Right ventricle myocardium inferior (tissue), 1 donor: ENCODE results near the gene MAMDC2. TPM values are rescaled to one million over a fixed set of nuclear protein-coding genes. Genes with fewer than 3 reads are reported as not detected.

Experiments
- ATAC-seq: fragments of 200-7000 bp; cut with Tn5 transposase; one replicate; pipeline ENCODE4 v1.9.1; 2020; ENCODE audit warnings: mild to moderate bottlenecking, moderate library complexity
- DNase-seq: peaks from one replicate; pipeline ENCODE4 v3.0.0; 2021; ENCODE audit errors: missing footprints
- intact Hi-C: fragments of 100-400 bp; cut with DNase I; formaldehyde crosslinking; loops from one replicate; pipeline ENCODE4 v1.11.0; 2022
- total RNA-seq: library from RNA; stranded (reverse); fragmentation: NEBNext Ultra II Directional; extraction: Animal tissue kit (Norgen Biotek cat#: 25700); gene quantifications from one replicate; pipeline ENCODE4 v1.2.1, GENCODE V29; 2021
- donor health status: DM: no; HTN: yes; CAD: no; lungs with severe emphysema.

Gene MAMDC2
- total RNA-seq, 1 donor from 2014 or later: 10.8 TPM

DNA sequence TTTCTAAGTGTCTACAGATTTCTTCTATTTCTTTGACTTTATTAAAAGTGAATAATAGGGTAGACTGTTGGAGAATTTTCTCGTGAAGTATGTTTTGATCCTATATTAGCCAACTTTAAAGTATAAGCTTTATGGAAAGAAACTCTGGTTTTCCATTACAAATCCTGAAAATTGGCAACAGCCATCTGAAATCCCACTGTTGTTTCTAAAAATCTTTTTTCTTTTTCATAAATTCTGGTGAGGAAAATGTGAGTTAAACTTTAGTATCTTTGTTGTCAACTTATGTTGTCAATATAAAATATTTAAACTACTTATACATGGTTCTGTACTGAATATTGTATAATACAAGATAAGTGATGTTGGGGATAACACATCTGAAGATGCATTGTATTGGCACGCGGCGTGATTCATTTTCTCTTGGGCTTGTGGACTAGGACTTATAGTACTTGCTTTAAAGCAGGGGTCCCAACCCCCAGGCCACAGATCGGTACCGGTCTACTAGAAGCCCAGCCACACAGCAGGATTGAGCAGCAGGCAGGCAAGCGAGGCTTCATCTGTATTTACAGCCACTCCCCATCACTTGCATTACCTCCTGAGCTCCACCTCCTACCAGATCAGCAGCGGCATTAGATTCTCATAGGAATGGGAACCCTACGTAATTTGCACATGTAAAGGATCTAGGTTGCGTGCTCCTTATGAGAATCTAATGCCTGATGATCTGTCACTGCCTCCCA, 12.7 kb downstream of the MAMDC2 start:
- intact Hi-C loops: no loop called here
- ATAC-seq (no peak), DNase-seq (no peak)

- ATAC-seq (peak; percentile 64), DNase-seq (no peak)
- intact Hi-C loops: no loop called here
Measured at GRCh38 chr9:70058569-70059116, 15.0 kb downstream of the MAMDC2 start.

DNA sequence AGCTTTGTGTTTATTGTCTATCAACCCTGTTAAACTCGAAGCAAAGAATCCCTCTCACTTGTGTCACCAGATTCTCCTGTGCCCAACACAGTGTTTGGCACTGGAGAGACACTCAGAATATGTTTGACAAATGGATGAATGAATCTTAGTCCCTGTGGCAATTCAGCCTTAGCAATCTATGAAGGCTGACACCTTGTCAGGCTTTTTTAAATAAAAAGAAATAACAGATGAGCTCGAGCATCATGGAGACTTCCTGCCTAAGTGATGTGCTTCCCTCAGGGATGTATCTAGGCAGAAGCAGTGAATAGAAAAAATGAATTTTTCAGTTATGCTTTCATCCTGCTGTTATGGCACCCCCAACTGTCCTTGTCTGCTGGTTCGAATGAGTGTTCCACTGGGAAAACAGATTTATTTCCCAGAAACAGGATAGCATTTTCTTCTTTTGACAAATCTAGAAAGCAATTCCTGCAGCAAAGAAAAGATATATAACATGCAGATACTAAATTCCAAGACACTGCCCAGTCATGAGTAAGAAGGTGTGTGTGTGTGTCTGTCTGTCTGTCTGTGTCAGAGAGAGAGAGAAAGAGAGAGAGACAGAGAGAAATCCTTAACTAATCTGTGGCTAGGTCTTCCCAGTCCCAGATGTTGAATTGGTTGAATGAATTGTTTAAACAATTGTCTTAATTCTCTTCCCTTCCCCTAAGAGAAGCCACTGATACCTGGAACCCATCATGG, 16.7 kb downstream of the MAMDC2 start:
- intact Hi-C loops: no loop called here
- ATAC-seq: no peak

DNA sequence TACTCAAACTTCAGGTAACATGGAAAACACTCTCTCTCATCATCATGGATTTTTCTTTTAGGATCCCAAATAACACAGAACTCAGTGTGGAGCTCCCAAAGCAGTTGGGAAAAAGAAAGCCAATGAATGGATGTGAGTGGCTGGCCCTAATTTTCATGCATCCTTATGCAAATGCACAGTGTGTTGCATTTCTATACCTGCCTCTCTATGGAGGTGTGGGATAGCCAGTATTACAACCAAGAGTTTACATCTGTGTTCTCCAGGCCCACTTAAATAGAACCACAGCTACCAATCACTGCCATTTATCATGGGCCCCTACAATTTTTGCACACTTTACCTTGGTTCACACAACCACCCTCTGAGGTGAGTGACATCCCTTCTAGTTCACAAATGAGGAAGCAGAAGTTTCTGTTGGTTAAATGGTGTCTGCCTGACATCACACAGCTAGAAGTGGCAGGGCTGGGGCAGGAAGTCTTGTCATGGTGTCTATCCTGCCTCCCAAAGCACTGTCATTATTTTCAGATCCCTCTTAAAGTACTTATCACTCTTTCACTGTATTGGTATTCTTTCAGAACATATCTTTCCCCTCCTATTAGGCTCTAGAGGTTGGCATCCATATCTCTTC, 17.3 kb downstream of the MAMDC2 start:
- ATAC-seq: no peak
- DNase-seq: no peak
- intact Hi-C loops: no loop called here

More for the DNA sequence above, 16.7 kb downstream of the MAMDC2 start:
- DNase-seq: no peak

DNA sequence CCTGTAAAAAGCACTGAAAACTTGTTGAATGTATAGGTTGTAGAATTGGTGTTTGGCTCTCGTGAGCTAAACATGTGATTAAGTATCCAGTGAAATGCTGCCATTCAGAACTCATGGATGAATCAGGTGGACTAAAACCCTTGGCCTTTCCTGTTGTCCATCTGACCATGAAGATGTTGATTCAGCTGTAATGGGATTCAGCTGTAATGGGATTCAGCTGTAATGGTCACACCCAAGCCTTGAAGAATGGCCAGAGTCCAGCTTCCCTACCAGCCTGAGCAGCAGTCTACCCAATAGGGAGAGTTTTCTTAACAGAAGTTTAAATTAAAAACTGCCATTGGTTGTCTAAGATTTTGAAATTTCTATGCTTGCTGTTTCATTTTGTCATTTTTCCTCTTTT, 18.1 kb downstream of the MAMDC2 start:
- intact Hi-C loops: no loop called here
- DNase-seq: no peak
- no peak for ATAC-seq

DNA sequence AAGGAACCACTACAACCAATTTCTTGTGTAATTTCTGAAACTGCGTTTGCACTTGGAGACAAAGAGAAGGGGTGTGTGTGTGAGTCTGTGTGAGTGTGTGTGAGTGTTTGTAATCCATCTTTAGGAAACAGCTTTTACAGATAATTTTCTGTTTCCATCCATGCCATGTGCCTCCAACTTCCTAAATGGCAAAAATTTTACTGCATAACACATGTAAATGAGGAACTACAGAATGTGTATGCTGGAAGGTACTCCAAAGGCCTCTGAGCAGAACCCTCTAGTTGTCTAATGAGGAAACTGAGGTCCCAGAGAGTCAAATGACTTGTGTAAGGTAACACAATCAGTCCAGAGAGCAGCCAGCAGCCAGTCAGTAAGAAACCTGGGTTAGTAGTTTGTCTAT, 20.8 kb downstream of the MAMDC2 start:
- intact Hi-C loops: no loop called here
- ATAC-seq: no peak

DNA sequence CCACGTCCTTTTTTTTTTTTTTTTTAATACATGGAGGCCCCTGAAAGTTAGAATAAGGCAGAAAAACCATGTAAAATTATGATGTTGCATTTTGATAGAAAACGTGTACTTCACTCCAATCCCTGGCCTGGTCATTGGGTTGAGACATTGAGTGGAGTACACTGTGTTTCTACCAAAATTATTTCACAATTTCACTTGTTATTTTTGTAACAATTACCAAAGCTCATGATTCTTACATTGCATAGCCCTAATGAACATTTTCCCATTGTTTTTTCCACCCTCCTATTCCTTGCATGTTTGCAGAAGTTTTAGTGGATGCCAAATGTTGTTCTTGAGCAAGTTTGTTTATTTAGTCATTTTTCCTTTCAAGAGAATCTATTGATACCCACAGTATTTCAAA, 21.9 kb downstream of the MAMDC2 start:
- intact Hi-C loops: no loop called here
- ATAC-seq (peak; percentile 64), DNase-seq (no peak)

More for the DNA sequence above, 20.8 kb downstream of the MAMDC2 start:
- no peak for DNase-seq

DNA sequence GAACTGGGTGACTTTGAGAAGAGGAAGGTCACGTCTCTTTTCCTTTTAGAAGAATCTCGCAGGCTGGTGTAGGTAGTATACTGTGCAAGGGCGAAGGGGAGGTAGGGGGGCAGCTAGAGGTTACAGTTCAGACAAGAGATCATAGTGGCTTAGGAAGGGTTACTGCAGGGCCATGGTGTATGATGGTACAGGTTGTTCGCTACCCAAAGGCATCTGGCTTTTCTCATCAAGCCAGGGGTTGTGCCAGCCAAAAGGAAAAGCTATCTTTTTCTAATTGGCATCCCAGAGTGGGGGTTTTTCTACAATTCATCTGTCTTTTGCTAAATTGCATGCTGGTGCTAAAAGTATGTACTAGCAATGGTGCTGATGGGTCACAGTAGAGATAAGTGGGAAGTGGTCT, 22.8 kb downstream of the MAMDC2 start:
- no peak for ATAC-seq
- no peak for DNase-seq
- intact Hi-C loops: no loop called here

DNA sequence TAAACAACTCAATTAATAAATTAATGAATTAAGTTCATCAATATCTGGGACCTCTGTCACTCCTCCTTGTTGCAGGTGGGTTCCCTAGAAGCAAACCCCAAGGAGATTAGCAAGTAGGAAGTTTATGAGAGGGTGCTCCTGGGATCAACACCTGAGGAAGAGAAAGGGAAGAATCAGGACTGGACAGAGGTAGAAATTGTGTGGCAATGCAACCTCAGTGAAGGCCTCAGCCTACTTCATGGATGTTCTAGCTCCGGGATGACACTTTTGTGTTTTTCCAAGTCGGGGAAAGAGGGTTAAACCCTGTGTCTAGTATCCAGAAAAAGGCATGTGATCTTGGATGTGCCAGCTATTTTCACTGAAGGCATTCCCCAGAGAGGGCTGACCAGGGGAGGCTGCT, 23.2 kb downstream of the MAMDC2 start:
- no peak for DNase-seq
- ATAC-seq: no peak
- intact Hi-C loops: no loop called here

DNA sequence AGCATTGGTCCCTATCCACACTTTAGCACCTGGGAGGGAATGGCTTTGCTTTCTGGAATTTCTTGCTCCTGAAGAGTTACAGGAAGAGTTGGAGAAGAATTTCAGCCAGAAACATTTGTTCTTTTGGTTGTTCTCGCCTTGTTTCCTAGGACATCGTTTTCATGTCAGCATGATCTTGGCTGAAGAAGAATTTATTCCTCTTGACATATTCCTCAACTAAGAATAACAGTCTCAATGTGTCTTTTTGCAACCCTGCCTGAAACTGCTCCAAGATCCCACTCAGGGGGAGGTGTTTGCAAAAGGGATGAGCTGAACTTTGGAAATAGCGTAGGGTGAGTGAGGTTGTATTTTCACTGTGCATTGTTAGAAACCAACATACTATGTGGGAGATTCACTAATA, 26.1 kb downstream of the MAMDC2 start:
- no peak for DNase-seq
- intact Hi-C loops: no loop called here
- ATAC-seq: peak; percentile 46

GRCh38 chr9:70073193-70073592, 29.5 kb downstream of the MAMDC2 start:
- DNase-seq (no peak), ATAC-seq (no peak)
- intact Hi-C loops: no loop called here

DNA sequence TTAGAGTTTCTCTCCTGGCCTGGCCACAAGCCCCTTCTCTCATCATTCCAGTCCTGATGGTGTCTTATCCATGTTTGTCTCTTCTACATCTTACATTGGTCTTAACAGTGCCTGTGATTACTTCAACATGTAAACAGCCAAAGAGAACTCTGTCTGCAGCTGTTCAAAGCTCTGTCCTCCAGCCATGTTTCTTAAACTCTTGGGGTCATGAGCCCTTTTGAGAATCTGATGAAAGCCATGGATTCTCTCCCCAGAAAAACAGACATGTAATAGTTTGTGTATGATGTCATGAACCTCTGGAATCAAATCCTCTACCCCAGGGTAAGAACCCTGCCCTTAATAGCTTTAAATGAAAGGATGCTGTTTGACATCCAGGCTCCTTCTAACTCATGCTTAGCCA, 30.1 kb downstream of the MAMDC2 start:
- DNase-seq (no peak), ATAC-seq (no peak)
- intact Hi-C loops: no loop called here

DNA sequence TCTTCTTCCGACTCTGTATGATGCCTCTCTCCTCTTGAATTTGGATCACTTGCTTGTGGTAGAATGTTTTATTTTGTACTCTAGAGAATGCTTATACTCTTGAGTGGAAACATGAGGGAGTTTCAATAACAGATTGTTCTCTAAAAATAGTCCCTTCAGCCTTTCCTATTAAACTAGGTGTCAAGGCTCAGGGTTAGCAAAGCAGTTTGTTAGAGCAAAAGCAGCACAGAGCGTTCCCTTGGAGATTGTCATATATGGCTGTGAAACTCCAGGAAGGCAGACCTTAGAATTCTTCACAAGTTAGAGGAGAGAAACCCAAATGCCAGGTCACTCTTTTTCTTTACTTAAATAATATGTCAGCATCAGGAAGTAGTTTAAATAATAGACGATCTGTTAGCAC, 33.0 kb downstream of the MAMDC2 start:
- DNase-seq (no peak), ATAC-seq (no peak)
- intact Hi-C loops: no loop called here

DNA sequence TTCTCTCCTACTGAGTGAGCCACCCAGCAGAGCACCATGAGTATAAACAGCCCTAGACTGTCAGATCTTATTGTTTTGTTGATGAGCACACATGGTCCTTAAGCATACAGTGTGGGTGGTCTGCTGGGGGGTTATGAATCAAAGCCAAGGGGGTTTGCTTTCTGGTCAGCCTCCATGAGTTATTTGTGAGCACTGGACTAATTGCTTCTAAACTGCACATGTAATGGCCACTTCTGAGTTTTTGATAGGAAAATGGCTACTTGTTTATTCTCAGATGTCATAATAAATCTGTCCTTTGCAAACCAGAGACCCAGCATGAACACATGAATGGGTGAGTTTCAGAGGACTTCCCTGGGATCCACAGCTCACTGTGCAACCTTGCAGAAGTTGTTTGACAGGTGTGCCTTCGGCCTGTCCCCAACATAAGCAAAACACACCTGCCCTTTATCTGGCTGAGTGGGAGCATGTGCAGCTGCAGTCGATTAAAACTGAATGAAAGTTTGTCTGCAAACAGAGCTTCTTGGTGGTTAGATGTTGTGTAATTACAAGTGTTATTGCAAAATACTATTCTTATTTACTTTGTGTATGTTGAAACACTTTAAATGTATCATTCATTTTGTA, 35.9 kb downstream of the MAMDC2 start:
- intact Hi-C loops: no loop called here
- no peak for ATAC-seq
- no peak for DNase-seq

DNA sequence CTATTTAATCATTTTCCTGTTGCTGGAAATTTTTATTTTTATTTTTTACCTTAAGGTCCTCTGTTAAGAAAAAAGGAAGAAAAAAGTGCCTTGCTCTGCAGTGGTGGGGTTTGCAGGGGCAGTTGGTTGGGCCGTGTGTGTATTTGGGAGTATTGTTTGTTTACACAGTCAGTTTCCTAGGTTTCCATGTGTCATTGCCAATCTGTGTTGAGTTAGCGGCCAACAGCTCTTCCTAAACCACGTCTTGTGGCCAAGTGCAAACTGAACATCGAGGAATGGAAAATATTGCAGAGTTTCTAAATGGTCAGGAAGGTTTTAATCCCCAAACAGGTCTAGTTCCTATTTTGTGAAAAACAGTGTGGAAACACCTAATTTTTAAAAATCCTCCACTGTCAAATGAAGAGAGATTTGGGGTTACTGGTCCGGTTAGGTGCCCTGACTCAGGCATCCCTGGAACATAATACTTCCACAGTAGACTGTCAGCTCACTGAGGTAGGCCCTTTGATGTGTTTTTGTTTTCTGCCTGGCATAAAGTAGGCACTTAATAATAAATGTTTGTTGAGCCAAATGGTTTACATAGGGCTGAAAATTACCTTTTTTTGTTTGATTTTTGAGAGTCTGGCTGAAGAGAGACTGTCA, 37.0 kb downstream of the MAMDC2 start:
- ATAC-seq (peak; percentile 91), DNase-seq (peak; percentile 48)
- intact Hi-C loops: no loop called here

- ATAC-seq: peak; percentile 38
- intact Hi-C loops: no loop called here
Measured at GRCh38 chr9:70081120-70081495, 37.5 kb downstream of the MAMDC2 start.

DNA sequence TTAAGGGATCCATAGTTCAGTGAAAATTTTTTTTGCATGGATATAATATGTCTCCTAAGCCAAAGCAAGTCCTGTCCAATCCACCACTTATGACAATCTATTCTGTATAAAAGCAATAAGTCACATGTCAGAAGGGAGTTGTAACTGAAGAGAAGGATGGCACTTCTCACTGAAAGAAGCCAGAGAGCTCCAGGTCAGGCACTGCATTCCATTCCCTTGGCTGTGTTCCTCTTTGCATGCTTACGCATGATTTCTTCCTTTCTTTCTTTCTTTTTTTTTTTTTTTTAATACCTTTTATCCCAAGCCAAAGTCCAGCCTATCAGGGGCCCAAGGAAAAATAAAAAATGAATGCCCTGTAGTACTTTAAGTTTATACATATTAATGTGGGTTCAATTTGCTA, 39.8 kb downstream of the MAMDC2 start:
- ATAC-seq (no peak), DNase-seq (no peak)
- intact Hi-C loops: no loop called here

More at GRCh38 chr9:70081120-70081495, 37.5 kb downstream of the MAMDC2 start:
- no peak for DNase-seq

GRCh38 chr9:70085241-70085640, 41.6 kb downstream of the MAMDC2 start:
- intact Hi-C loops: no loop called here
- DNase-seq (no peak), ATAC-seq (no peak)

DNA sequence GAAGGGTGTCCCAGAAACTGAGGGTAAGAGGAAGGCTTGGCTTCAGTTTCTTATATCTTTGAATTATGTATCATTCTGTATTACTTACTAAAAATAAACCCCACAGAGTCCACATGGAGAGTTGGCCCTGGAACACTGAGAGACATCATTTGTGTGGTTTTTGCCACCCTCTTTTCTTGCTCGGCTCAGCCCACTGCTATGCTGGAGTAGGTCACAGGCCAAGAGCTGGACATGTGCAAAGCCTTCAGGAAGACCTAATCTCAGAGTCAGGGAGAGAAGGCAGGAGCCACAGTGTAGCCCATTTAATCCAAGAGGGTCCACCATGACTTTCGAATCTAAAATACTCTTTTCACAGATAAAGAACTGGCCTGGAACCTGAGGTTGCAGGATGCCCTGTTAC, 47.5 kb downstream of the MAMDC2 start:
- intact Hi-C loops: no loop called here
- DNase-seq: no peak
- ATAC-seq: no peak
